Esophagus muscularis mucosa (tissue), 4 donors: Measurements from ENCODE around the gene MRPL18. TPM values are rescaled to one million over a fixed set of nuclear protein-coding genes. Genes with fewer than 3 reads are reported as not detected.

ENCODE experiments used
- DNase-seq: peaks from one replicate; pipeline ENCODE4 v3.0.0-alpha.2; 2017; ENCODE audit errors: extremely low spot score
- H3K27ac ChIP-seq, 4 donors: fragments of 200-600 bp; sonication (generic); replicated peaks in 1 of 4; 1 replicate in 3 of 4; 2 replicates in 1 of 4; pipeline ENCODE4 v1.5.1; 2016 to 2019; ENCODE audit warnings: mild to moderate bottlenecking in 1 of 4
- H3K27me3 ChIP-seq, 4 donors: fragments of 200-600 bp; sonication (generic); one replicate each; pipeline versions ENCODE4 v1.5.1 to v1.6.0; 2016 to 2019
- H3K36me3 ChIP-seq, 4 donors: fragments of 200-600 bp; sonication (generic); one replicate each; pipeline ENCODE4 v1.5.1; 2016 to 2019
- H3K4me1 ChIP-seq, 4 donors: fragments of 200-600 bp; sonication (generic); one replicate each; pipeline ENCODE4 v1.5.1; 2016 to 2019
- H3K4me3 ChIP-seq, 4 donors: fragments of 200-600 bp; sonication (generic); 1 replicate in 2 of 4; 2 replicates in 2 of 4; pipeline ENCODE4 v1.5.1; 2016 to 2019; ENCODE audit warnings: mild to moderate bottlenecking in 4 of 4, moderate library complexity in 1 of 4
- H3K9me3 ChIP-seq, 4 donors: fragments of 200-600 bp; sonication (generic); 1 replicate in 3 of 4; 2 replicates in 1 of 4; pipeline ENCODE4 v1.5.1; 2016 to 2019
- CTCF ChIP-seq, 3 experiments: fragments of 200-600 bp in 2 of 3; fragments of 450-650 bp in 1 of 3; sonication (generic) in 2 of 3; IDR thresholded peaks; one replicate each; pipeline ENCODE4 v1.5.1; 2017 to 2019; ENCODE audit warnings: antibody characterized with exemption in 3 of 3, mild to moderate bottlenecking in 2 of 3, moderate library complexity in 1 of 3
- EP300 ChIP-seq: sonication (generic); formaldehyde crosslinking; IDR thresholded peaks from one replicate; pipeline ENCODE4 v1.6.1; 2017; ENCODE audit warnings: antibody characterized with exemption
- POLR2A ChIP-seq: fragments of 450-650 bp; IDR thresholded peaks from one replicate; pipeline ENCODE4 v1.6.1; 2017; ENCODE audit warnings: antibody characterized with exemption, moderate library complexity, mild to moderate bottlenecking, low read depth
- POLR2AphosphoS5 ChIP-seq, 2 donors: sonication (generic); formaldehyde crosslinking; IDR thresholded peaks; one replicate each; pipeline ENCODE4 v1.6.1; 2017; ENCODE audit warnings: antibody characterized with exemption in 2 of 2
- WGBS: methylation state at CpG from one replicate; pipeline ENCODE4 v1.1.5; 2018; 5-methylcytosine and 5-hydroxymethylcytosine counted together
- intact Hi-C: fragments of 100-400 bp; cut with DNase I; formaldehyde crosslinking; loops from one replicate; pipeline ENCODE4 v1.15.1; 2023
- total RNA-seq, 4 donors: library from RNA; depleted of rRNA; stranded (reverse); fragments of >200 nt; gene quantifications; one replicate each; pipeline versions ENCODE4 v1.1.0 to v1.2.1, GENCODE V29; 2016

The MRPL18 gene
- total RNA-seq, 4 donors from 2014 or later, result 63.3 to 92.9 (median 69.2) TPM

GRCh38 chr6:159769470-159769869 is 20.8 kb upstream of the MRPL18 start:
- H3K27me3 ChIP-seq, result no peaks in the 10 kb centered on the region
- TF ChIP-seq POLR2AphosphoS5 (IDR thresholded peaks at IDR 0.05) (no peak), CTCF (IDR thresholded peaks at IDR 0.05) (no peak), EP300 (no peak), POLR2A (no peak)
- H3K36me3 ChIP-seq, result peaks cover 0 to 48% (median 21%) of the 10 kb centered on the region in 4 donors
- H3K4me1 ChIP-seq, result no peaks in the 10 kb centered on the region
- no peak overlapping the region for H3K27ac ChIP-seq
- H3K9me3 ChIP-seq, result no peaks in the 10 kb centered on the region
- no peak for DNase-seq
- no peak overlapping the region for H3K4me3 ChIP-seq
- intact Hi-C loops, result no loop called here

- no peak for DNase-seq
- peaks cover 0 to 55% (median 18%) of the 10 kb centered on the region in 4 donors for H3K36me3 ChIP-seq
- WGBS, result 45% methylated on average over 1 of the region's 1 CpG
- intact Hi-C loops, result no loop called here
- H3K4me1 ChIP-seq, result no peaks in the 10 kb centered on the region
- no peaks in the 10 kb centered on the region for H3K9me3 ChIP-seq
- TF ChIP-seq POLR2AphosphoS5 (IDR thresholded peaks at IDR 0.05) (no peak), POLR2A (no peak), CTCF (IDR thresholded peaks at IDR 0.05) (no peak), EP300 (no peak)
- no peak overlapping the region for H3K4me3 ChIP-seq
- no peak overlapping the region for H3K27ac ChIP-seq
- no peaks in the 10 kb centered on the region for H3K27me3 ChIP-seq
Observed at GRCh38 chr6:159772196-159772595, 18.1 kb upstream of the MRPL18 start.

DNA sequence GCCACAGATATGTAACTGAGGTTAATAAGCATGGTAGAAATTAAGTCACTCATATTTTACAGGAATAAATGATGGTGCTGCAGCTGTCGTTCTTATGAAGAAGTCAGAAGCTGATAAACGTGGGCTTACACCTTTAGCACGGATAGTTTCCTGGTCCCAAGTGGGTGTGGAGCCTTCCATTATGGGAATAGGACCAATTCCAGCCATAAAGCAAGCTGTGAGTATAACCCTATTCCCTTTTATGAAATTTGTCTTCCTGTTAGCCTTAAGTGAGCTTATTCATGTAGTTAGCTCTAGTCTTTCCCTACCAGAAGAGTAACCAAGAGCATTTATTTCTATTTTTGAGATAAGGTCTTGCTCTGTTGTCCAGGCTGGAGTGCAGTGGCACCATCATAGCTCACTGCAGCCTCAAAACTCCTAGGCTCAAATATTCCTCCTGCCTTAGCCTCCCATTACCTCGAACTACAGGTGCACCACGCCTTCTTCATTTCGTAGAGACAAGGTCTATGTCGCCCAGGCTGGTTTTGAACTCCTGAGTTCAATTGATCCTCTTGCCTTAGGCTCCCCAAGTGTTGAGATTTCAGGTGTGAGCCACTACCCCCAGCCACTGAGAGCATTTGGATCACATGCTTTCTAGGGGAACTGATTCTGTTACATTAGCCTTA is 12.9 kb upstream of the MRPL18 start:
- no peaks in the 10 kb centered on the region for H3K27me3 ChIP-seq

DNA sequence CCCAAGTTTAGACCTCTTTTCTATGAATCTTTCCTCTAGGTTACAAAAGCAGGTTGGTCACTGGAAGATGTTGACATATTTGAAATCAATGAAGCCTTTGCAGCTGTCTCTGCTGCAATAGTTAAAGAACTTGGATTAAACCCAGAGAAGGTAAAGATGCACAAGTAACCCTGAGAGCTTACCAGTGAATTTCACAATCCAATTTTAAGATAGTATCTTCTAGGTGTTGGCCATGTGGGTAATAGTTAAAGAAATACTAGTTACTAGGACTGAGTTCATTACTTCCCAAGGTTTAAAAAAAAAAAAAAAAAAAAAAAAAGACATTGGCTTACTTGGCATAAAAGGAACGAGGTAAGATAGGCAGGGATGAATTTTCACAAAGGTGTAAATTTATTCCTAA is 12.1 kb upstream of the MRPL18 start:
- WGBS, result 55% methylated on average over 1 of the region's 1 CpG
- intact Hi-C loops, result no loop called here
- H3K27me3 ChIP-seq, result no peaks in the 10 kb centered on the region
- H3K4me3 ChIP-seq, result no peak overlapping the region
- H3K27ac ChIP-seq, result no peak overlapping the region
- DNase-seq, result no peak
- no peak for TF ChIP-seq POLR2AphosphoS5 (IDR thresholded peaks at IDR 0.05)
- no peak for TF ChIP-seq POLR2A
- no peak for TF ChIP-seq EP300
- no peak for TF ChIP-seq CTCF (IDR thresholded peaks at IDR 0.05)
- peaks cover 48 to 90% (median 65%) of the 10 kb centered on the region in 4 donors for H3K36me3 ChIP-seq
- H3K4me1 ChIP-seq, result peaks cover 0 to 14% (median 0%) of the 10 kb centered on the region in 4 donors
- no peaks in the 10 kb centered on the region for H3K9me3 ChIP-seq

More for the DNA sequence above, 12.9 kb upstream of the MRPL18 start:
- H3K27ac ChIP-seq, result no peak overlapping the region
- no peaks in the 10 kb centered on the region for H3K9me3 ChIP-seq
- TF ChIP-seq POLR2AphosphoS5 (IDR thresholded peaks at IDR 0.05) (no peak), POLR2A (no peak), CTCF (IDR thresholded peaks at IDR 0.05) (no peak), EP300 (no peak)
- peaks cover 0 to 7% (median 0%) of the 10 kb centered on the region in 4 donors for H3K4me1 ChIP-seq
- no peak for DNase-seq
- WGBS, result 79% methylated on average over 7 of the region's 7 CpGs
- H3K36me3 ChIP-seq, result peaks cover 41 to 88% (median 57%) of the 10 kb centered on the region in 4 donors
- H3K4me3 ChIP-seq, result no peak overlapping the region
- intact Hi-C loops, result no loop called here
